HG02973 (cell line): ENCODE measurements around the gene MCC.

Experiments
- ATAC-seq: cut with Tn5 transposase; IDR thresholded peaks from one replicate; pipeline ENCODE4 v1.9.1; 2021; ENCODE audit warnings: moderate library complexity; ENCODE audit not compliant: unreplicated experiment

MCC gene

DNA sequence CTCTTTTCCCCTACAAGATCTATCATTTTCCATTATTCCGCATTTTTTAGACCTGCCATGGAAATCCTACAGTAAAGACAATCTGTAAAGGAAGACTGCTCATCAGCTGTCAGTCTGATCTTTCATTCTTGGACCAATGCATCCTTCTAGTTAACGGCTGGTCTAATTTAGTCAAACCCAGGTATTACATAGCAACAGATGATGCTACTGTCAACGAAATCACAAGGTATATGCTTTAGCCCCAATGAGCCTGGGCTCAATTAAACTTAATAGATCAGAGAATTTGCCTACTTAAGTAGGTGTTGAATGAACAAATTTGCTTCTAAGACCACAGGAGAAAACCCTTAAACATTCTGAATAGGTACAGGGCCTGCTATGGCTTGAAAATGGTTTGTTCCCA lies 260.5 kb downstream of the MCC start:
- ATAC-seq = no peak

DNA sequence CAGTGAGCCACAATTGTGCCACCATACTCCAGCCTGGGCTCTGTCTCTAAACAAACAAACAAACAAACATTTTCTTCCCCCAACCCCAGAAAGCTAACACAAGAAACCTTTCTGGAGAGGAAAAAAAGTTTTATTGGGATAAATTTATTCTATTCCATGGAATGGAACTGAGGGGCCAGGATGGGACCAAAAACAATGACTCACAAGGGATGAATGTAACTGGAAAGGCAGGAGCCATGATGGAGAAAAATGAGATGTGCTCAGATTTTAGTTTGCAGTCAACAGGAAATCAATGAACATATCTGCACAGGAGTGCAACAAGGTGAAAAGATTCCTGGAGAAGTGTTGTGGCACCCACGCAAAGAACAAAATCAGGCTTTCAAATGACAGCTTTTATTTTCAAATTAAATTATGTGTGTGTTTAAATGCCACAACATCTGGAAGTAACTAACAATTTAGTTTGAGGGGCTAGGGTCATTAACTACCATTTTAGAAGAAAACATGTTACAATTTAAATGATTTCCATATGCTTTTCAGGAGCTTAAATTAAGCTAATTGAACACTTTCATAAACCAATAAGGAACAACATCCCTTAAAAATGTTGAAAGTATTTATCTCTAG lies 262.0 kb downstream of the MCC start:
- ATAC-seq = no peak

DNA sequence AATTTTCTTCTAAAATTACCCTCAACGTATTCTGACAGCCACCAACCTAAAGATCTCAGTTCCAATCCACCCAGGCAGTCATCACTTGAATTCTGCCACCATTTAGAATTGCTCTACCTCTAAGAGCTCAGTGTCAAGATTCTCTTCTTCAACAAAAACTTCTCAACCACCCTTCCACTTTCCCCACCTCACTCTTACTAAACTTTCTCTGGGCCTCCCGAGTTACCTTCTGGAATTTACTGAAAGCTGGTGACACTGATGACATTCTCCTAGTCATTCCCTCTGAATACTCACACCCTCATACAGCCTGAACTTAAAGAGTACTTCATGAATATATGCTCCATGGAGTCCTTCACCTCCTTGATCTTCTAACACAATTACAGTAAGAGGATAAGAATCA lies 263.0 kb downstream of the MCC start:
- ATAC-seq = no peak

DNA sequence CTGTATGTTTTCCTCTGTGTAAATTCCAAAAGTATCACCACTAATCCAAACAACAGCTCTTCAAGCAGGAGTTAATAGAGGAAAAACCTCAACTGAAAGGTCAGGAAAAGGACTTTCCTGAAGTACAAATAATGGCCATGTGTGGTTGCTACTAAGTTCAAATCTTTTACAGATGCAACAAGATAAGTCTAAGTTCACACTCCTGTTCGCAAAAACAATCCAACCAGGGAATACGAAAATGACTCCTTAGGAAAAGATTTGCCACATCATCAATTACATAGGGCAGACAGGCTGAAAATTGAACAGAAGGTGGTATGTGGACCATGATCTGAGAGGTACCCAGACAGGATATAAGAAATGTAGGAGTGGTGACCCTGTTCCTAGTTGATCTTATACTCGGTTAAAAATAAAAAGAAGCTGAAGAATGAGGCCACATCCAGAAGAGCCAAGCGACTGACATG lies 263.6 kb downstream of the MCC start:
- ATAC-seq = no peak

DNA sequence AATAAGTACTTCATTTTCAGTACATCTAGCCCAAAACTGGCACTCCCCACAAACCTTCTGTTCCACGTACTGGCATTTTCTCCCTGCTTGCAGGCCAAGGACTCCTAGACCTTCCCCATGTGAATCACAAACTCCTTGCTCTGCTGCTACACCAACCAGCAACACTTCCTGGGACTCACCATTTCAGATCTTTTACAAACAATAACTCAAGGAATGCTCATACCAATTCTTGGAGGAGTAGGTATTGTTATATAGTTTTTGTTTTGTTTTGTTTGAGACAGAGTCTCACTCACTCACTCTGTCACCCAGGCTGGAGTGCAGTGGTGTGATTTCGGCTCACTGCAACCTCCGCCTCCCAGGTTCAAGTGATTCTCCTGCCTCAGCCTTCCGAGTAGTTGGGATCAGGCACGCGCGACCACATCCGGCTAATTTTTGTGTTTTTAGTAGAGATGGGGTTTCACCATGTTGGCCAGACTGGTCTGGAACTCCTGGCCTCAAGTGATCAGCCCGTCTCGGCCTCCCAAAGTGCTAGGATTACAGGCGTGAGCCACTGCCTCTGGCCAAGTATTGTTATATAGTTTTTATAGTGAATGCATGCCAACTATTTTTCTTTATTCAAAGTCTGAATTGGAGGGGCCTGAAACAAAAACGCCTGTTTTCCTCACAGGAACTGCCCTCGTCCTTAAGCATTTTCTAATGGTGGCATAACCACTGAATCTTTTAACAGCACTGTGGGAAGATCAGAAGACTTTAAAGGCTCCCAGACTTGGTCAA lies 264.2 kb downstream of the MCC start:
- ATAC-seq = no peak

DNA sequence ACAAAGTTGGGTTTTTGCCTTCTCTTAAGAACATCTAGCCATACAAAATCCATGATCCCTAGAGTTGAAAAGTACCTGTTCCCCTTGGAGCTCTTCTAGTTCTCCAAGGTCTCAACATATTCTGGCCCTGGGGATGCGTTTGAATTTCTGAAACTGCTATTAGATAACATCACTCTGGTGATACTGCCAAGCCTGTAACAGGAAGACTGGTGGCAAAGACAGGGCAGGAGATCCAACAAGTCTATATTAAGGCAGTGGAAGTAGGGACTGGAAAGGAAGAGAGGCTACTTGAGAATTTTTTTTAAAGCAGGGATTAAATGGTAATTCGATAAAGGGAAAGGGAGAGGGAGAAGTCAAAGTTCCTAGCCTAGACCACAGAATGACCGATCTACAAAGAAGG lies 264.9 kb downstream of the MCC start:
- ATAC-seq = no peak

DNA sequence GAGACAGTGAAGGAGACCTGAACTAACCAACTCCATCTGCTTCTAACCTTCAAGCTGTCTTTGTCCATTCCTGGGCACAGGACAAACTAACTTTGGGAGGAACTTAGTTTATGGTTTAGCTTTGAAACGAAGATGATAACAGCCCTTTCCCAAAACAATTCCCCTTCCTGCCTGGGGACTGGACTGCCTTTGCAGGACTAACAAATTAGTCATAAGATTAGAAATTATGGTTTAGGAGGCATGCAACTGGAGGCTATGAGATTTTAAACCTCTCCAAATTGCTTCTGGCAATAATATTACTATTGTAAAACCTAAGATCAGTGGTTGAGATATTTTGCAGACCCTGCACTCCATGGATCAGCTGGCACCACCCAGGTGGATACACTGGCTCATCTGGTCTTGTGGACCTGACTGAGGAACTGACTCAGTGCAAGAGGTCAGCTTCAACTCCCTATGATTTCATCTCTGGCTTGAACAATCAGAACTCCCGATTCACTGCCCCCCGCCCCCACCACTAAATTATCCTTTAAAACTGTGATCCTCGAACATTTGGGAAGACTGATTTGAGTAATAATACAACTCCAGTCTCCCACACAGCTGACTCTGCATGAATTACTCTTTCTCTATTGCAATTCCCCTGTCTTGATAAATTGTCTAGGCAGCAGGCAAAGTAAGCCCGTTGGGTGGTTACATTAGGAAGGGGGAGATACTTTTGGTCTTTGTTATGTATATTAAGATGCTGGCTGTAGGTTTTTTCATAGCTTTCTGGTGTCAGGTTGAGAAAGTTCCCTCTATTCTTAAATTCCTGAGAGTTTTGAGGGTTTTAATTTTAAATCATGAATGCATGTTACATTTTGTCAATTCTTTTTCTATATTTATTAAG lies 266.7 kb downstream of the MCC start:
- ATAC-seq = no peak

DNA sequence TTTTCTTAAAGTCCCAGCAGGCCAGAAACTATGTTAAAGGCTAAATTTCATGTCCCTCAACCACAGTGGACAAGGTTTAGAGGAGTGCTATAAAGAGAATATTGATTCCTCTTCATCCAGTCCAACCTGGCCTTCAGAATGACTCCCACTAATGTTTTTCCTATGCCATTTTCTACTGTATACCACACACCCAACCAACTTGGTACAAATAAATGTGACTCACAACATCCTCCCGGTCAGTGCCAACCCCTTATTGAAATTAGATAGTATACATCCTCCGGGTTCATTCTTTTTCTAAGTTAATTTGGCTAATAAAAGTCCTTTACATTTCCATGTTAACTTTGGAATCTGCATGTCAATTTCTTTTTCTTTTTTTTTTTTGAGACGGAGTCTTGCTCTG lies 268.6 kb downstream of the MCC start:
- ATAC-seq = no peak

DNA sequence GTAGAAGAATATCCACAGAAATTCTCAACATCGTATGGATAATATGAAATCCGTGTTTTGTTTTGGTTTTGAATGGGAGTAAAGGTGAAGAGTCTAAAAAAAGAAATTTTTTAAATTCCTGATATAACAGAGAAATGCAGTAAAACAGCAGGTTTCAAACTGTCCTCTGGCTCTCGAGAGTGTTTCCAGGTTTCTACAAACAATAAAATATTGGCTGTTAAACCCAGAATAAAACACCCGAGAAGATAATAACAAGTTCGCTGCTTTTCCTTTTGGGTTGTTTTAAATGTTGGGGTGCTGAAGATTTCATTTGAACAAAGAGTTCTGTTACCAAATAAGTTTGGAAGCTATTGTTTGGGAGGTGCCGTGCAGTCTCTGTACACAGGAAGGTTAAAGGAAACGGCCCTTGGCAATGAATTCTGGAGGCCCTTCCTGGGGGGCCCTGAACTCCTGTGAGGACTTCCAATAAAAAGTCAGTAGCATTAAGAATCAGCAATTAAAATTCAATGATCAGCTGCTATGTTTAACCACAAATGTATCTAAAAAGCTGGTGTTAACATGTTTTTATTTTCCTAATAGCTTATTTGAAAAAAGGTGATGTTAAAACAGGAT lies 269.2 kb downstream of the MCC start:
- ATAC-seq = no peak

DNA sequence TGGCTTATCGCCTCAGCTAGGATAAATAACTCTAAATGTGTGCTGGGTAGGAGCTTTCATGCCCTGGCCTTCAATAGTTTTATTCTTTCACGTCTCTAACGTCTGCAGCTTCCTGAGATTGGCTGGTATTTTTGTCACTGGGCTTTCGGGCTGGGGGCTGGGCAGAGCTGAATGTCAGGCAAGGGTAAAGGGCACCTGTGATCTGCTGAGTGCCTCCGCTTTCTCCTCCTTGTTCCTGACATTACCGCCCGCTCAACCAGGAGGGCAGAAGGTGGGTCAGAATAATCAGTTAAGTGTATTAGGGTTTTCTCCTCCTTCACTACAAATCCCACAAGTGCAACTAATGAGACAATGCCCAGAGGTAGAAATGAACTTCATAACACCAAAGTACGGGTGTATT lies 270.1 kb downstream of the MCC start:
- ATAC-seq = no peak

DNA sequence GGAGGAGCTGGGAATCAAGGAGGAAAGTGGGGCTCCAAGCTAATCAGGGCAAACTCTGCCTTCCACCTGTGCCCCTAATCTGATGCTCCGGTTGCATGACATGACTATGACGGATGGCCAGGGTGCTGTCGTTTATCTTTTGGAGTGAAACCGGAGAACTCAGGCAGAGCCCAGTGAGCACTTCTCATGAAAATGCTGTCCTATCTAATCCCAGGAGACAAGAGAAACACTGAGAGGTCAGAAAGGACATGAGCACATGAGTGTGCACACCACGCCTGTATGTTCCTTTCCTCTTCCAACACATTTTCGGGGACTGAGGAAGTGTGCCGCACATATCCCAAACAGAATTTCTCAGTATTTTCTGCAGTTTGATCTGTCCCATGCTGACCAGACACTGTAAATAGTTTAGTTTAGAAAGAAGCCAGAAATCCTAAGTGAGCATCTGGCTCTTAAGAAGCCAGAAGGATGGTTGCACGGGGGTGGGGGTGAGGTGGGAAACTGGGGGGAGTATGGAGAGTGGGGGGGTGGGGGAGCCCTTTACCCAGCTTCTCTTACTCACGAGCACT lies 270.6 kb downstream of the MCC start:
- no peak for ATAC-seq

DNA sequence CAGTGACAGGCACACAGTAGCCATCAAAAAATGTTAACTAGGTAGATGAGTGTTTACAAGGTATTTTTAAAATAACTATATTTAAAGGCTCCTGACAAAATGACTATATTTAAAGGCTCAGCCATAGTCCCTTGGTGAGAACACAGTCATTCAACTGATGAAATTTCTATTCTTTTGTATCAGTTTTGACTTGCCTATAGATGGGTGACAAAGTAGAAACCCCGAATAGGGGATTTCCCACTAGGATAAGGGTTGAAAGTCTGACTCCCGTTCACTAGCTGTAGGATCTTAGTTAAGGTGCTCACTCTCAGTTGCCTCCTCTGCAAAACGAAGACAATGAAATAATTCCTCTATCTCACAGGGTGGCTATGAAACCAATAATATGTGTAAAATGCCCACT lies 271.7 kb downstream of the MCC start:
- ATAC-seq = no peak

DNA sequence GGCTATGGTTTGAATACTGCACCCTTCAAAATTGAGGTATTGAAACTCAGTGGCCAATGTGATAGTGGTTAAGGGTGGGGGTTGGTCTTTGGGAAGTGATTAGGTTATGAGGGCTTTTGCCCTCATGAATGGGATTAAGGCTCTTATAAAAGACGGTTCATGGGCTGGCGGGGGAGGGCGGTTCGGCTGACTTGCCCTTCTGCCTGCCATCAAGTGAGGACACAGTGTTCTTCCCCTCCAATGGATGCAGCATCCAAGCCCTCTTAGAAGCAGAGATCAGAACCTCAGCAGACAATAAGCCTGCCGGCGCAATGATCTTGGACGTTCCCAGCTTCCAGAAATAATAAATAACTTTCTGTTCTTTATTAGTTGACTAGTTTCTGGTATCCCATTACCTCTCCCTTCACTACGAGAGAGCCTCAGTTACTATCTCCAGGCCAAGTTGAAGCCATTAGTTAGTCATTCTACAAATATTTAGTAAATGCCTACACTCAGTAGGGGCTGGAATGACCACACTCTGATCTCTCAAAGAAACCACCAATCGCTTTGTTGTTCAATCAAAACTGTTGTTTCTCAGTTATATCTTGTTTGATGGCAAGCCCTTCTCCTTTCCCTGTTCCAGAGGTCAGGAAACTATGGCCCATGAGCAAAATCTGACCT lies 272.7 kb downstream of the MCC start:
- ATAC-seq = no peak

DNA sequence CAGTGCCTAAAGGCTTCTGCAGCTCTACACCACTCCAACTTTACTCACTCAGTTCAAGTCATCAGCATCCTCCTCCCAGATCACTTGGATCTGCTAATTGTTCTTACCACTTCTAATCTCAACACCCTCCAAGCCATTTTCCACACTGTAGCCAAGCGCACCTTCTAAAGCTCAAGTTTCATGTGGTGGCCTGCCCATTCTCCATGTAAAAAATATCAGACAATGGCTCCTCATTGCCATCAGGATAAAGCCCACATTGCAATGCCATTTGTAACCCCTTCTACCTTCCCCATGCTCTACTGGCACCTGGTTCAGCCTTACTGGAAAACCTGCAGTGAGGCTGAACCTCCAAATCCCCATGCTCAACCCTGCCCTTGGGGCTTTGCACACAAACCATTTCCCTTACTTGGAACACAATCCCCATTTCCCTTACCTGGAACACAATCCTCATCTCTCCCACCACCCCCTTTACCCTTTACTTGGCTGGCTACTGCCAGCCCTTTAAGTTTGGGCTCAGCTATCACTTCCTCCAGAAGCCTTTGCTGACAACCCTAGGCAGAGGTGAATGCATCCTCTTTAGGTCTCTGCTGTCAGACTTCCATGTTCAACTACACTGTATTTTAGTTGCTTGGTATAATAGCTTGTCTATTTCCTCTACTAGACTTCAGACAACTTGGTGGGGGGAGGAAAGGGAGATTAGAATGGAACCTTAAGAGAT lies 273.5 kb downstream of the MCC start:
- no peak for ATAC-seq

DNA sequence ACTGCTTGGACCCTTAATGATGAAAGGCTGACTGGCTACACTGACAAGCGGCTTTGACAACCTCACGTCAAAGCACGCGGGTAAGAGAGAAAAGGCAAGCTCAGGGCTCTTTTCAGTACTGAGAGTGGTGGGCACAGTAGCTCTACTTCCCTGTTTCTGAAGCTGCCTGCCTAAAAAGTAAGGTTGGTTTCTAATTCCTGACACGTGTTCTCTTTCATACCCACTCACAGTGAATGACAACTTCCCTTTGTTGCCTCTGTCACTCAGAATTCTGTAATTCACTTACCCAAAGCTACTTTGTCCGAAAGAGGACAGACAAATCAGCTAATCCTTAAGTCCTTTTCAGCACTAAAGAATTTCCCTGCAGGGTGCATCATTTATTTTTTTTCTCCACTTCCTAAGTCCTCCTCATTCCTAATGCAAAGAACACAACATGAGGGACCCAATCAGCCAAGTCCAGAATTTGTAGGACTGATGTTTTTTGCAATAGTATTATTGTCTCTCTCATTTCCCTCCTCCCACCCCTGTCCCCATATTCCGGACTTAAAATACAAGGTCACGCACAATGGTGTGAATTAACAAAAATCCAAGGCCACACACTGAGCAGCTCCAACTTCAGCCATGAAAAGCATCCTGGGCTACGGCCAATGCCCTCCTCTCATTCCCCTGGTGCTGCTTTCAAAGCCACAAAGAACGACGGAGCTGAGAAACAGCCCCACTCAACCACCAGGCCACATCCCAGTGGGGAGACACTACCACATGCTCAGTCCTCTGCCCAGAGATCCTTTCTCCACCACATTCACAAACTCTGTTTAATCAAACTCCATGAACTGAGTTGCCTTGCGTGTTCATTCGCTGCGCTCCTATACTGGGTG lies 274.5 kb downstream of the MCC start:
- no peak for ATAC-seq

DNA sequence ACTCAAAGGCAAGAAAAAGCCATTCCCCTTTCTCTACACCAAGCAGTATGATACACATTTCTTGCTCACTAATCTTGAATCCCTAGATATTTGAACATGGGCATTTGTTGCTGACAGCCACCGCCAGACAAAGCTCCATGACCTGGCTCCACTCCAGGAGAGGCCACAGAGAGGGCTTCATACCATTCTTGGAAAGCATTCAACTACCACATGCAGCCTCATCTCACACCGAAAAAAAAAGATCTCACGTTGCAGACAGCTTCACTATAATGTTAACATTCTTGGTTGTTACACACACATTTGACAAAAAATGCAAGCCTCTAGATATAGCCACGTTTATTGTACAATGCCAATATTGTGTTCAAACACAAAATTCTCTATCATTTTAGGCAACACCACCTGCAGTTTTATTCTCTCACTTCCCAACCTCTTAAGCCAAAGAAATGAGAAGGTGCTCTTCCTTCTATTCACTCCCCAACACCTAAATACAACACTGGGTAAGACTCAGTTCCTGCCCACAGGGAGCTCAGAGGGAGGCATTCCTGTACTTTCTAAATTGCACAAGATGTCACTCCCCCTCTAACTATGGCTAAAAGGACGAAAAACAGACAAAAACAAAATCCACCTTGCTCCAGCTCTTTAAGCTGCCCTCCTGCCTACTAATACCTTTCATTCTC lies 275.9 kb downstream of the MCC start:
- ATAC-seq = no peak

DNA sequence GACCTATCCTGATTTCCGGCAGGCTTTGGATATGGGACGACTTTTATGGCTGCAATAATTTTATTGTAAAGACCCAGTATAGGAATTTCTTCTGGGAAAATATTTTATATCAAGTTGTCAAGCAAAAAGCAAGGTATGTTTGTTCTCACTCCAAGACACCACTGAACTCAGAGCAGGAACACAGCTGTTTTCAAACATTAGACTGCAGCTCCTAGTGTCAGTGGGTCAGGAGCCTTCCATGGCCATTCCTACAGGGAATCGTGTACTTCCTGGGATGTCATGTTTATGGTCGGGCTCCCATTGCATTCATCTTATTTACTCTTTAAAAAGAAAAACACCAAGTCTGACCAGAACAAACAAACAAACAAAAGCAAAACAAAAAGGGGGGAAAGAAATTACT lies 278.8 kb downstream of the MCC start:
- ATAC-seq = no peak

DNA sequence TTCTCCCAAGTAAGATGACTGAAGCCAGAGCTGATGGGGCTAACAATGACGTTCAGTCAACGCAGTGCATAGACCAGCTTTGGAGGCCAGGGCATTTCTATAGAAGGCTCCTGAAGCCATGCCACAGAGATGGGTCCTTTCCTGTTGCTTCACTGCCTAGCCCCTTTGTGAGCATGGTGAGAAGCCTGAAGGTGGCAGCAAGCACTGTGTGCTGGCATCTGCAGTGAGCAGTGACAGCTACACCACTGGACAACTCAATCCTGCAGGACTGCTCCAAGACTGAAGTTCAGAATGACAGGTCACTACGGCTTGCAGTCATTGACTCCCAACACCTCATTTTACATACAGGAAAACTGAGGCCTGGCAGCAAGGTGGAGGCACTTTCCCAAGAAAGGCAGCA lies 282.4 kb downstream of the MCC start:
- ATAC-seq = no peak
